H54 (cell line): ENCODE data around the gene GJD2.

Experiments used
- DNase-seq: peaks from one replicate; pipeline ENCODE4 v3.0.0; 2011; ENCODE audit warnings: low spot score, mixed read lengths; ENCODE audit not compliant: insufficient read length
- FAIRE-seq: peaks from 3 replicates; lab custom pipeline; 2011; peaks lifted over from hg19 to GRCh38; lab: Jason Lieb, UNC
- POLR2A ChIP-seq: IDR thresholded peaks from 2 replicates; pipeline ENCODE4 v1.6.1; 2011; ENCODE audit warnings: low read depth, mild to moderate bottlenecking, low read length

GJD2 gene

GRCh38 chr15:34701536-34701935 lies 53.3 kb downstream of the GJD2 start:
- no peak for FAIRE-seq
- DNase-seq: no peak
- no peak for TF ChIP-seq POLR2A
